OCI-LY7 (cell line): Measurements from ENCODE around the gene ATP5PD.

Experiments
- EZH2phosphoT487 ChIP-seq: fragments of 200-600 bp; sonication (generic); IDR thresholded peaks from 2 replicates; pipeline ENCODE4 v1.6.1; 2018; ENCODE audit warnings: low read depth, borderline replicate concordance, mild to moderate bottlenecking, mixed run types, antibody characterized with exemption, low read length, moderate library complexity, mixed read lengths
- TF ChIP-seq, protein P1 (sequence below): fragments of 200-600 bp; sonication (generic); conservative IDR thresholded peaks from 2 replicates; pipeline ENCODE4 v1.5.1; 2014; ENCODE audit warnings: mild to moderate bottlenecking, antibody characterized with exemption, low read length, moderate library complexity, mixed read lengths

DNA sequence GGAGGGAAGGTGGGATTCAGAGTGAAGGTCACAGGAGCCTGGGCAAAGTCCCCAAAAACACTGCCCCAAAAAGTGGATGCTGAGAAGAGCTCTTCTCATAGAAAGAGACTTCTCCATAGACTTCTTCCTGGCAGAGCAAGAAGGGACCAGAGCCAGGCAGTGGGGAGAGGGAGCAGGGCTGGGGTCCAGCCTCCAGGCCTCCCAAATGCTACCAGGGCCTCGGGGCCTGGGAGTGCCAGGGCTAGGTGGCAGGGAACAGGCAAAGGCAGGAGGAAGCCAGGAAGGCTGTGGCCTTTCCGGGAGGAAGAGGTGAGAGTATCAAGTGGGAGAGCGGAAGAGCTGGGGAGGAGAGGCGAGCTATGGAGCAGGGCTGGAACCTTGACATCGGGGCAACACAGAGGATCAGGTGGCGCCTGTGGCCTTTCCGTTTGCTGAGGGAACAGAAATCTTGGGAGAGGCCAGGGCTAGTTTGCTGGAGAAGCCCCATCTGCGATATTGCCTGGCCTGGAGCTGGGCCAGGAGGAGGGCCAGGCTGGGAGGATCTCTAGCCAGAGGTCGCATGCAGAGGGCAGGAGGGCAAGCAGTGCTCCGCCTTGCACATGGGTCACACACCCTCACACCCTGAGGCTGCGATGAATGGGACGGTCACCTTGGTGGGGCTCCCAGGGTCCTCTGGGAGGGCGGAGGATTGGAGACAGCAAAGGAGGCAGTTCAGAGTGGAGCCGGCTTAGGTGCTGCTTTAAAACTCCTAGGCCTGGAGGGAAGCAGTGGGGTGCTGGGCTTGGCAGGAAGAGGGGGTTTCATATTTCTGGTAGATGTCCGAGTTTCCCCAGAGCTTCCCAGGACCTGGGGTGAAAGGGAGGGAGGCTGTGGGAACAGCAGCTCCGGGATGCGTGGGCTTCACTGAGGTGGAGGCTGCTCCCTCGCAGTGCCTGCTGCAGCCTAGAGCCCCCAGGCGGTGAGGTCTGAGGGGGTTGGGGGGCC, 44.4 kb upstream of the ATP5PD start:
- TF ChIP-seq, protein P1, sequence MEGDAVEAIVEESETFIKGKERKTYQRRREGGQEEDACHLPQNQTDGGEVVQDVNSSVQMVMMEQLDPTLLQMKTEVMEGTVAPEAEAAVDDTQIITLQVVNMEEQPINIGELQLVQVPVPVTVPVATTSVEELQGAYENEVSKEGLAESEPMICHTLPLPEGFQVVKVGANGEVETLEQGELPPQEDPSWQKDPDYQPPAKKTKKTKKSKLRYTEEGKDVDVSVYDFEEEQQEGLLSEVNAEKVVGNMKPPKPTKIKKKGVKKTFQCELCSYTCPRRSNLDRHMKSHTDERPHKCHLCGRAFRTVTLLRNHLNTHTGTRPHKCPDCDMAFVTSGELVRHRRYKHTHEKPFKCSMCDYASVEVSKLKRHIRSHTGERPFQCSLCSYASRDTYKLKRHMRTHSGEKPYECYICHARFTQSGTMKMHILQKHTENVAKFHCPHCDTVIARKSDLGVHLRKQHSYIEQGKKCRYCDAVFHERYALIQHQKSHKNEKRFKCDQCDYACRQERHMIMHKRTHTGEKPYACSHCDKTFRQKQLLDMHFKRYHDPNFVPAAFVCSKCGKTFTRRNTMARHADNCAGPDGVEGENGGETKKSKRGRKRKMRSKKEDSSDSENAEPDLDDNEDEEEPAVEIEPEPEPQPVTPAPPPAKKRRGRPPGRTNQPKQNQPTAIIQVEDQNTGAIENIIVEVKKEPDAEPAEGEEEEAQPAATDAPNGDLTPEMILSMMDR, result no peak
- TF ChIP-seq EZH2phosphoT487, result no peak
